GM18951 (cell line): ENCODE results near the gene SPAG6.

Experiments used
- POLR2A ChIP-seq: IDR thresholded peaks from 4 replicates; pipeline ENCODE4 v1.6.1; 2011; ENCODE audit warnings: mild to moderate bottlenecking; ENCODE audit not compliant: insufficient read length, insufficient read depth; ENCODE audit errors: extremely low read depth
- in situ Hi-C: fragments of 300-500 bp; cut with MboI; formaldehyde crosslinking; loops from one replicate; pipeline ENCODE4 v1.12.0; 2022; ENCODE audit warnings: low sequenced_read_pairs, mixed read lengths, inconsistent platforms; ENCODE audit not compliant: unreplicated experiment

Gene SPAG6

GRCh38 chr10:22443175-22443901 is 98.0 kb downstream of the SPAG6 start:
- in situ Hi-C loops = no loop called here
- no peak for TF ChIP-seq POLR2A

DNA sequence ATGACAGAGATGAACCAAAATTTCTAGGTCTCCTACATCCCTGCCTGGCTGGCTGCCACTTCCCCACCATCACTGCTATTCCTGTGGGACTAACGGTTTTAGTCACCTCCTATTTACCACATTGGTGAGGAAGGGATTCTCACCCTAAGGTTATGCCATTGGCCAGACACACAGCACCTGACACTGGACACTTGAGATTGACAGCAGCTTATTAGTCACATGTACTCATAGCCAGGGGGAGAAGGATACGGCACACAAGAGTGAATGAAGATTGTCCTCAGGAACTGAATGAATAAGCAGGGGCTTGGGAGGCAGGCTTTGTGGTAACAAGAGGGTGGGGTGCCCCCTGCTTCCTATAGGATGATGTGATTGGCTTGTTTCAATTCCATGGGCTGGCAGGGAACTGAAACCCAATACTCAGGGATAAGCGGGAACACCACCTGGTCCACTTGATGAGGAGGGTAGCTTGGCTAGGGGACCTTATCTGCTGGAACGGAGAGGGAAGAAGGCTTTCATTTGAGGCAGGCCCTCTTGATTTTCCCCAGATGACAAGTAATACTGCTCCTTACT is 99.0 kb downstream of the SPAG6 start:
- in situ Hi-C loops = no loop called here
- no peak for TF ChIP-seq POLR2A

DNA sequence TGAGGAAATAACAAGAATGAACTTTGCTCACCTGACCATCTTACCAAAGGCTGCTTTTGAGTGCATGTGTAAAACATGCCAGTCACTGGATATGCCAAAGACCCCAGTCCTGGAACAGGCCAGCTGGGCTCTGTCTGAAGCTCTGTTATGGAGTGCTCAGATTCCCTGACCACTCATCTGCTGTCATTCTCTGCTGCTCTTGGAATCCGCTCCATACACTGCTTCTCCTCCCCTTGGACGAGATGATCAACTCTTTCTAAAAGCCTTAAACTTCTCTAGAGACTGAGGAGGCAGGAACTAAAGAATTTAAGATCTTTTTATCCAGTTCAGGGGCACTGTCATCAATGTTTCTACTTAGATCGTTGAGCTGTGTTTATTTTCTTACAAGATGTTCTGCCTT is 100.2 kb downstream of the SPAG6 start:
- no peak for TF ChIP-seq POLR2A
- in situ Hi-C loops = no loop called here

DNA sequence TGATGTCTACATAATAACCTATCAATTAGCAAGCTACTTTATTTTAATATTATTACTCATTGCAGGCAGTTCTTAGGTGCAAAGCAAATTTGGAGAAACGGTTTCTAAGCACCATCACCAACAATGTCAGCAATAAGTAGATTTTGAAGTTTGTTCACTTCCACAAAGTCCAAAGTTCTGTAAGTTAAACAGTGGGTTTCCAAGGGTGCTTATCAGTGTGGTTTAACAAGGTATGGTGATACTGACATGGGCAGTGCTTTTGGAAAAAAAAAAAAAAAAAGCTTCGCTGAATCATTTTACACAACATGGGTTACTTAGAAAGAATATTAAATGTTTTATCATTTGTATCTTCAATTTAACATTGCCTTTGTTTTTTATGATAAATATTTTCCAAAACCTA is 101.8 kb downstream of the SPAG6 start:
- in situ Hi-C loops = no loop called here
- TF ChIP-seq POLR2A = no peak

DNA sequence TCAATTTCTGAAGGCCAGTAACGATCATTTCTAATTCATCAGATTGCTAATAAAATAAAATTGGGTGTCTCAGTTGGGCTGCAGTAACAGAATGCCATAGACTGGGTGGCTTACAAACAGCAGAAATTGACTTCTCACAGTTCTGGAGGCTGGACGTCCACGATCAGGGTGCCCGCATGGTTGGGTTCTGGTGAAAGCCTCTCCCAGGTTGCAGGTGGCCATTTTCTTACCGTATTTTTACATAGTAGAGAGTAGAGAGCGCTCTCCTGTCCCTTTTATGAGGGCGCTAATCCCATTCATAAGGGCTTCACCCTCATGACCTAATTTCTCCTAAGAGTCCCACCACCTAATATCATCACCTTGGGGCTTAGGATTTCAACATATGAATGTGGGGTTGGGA is 106.0 kb downstream of the SPAG6 start:
- no peak for TF ChIP-seq POLR2A
- in situ Hi-C loops = no loop called here

- no peak for TF ChIP-seq POLR2A
- in situ Hi-C loops = no loop called here
Observed at GRCh38 chr10:22453320-22453719, 108.0 kb downstream of the SPAG6 start.

DNA sequence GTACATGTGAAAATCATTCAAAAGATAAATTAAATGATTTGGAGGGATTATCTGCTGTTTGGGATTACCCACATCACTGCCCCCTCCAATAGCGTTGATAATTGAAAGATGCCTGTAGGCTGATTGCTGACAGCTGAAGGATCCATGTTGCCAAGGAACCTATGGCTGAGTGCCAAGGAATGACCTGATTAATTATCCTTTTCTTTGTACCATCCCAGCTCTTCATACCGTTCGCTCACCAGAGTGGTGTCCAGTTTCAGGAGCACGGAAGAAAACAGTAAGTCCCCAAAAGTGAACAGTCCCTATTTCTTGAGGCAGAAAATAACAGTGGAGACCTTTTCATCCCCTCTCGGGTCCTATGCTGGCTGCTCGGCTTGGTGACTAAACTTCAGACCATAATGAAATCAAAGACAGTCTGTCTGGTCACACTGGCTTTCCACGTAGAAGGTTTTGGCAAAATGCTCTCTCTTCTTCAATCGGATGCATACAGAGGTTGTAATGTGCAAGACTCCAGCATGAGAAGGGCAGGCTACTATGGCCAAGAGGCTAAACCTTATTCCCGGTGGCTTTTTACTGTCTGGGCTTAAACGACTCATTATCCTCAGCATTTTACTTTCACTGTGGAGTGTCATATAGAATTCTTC is 108.8 kb downstream of the SPAG6 start:
- in situ Hi-C loops = no loop called here
- no peak for TF ChIP-seq POLR2A

DNA sequence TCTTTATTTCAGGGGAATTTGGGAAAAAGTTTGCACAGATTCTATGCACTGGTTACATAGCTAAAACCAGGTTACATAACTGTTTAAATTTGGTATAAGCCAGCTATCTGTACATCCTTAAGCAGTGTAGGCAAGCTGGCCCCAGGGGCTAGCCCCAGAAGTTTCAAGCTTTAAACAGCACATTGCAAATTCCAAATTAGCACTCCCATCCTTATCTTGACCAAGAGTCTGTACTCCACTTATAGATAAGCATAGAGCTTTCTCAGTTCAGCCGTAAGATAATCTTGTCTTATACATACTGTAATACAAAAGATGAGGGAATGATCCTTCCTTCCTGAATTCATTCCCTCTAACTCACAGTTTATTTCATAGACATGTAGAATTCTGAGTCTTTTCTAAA is 109.3 kb downstream of the SPAG6 start:
- in situ Hi-C loops = no loop called here
- TF ChIP-seq POLR2A = no peak

GRCh38 chr10:22455068-22455857 is 110.0 kb downstream of the SPAG6 start:
- TF ChIP-seq POLR2A = no peak
- in situ Hi-C loops = no loop called here

- TF ChIP-seq POLR2A = no peak
- in situ Hi-C loops = no loop called here
Observed at GRCh38 chr10:22456486-22456885, 111.2 kb downstream of the SPAG6 start.

GRCh38 chr10:22458272-22459038 is 113.2 kb downstream of the SPAG6 start:
- TF ChIP-seq POLR2A = no peak
- in situ Hi-C loops = no loop called here

GRCh38 chr10:22459496-22459895 is 114.2 kb downstream of the SPAG6 start:
- in situ Hi-C loops = no loop called here
- TF ChIP-seq POLR2A = no peak

DNA sequence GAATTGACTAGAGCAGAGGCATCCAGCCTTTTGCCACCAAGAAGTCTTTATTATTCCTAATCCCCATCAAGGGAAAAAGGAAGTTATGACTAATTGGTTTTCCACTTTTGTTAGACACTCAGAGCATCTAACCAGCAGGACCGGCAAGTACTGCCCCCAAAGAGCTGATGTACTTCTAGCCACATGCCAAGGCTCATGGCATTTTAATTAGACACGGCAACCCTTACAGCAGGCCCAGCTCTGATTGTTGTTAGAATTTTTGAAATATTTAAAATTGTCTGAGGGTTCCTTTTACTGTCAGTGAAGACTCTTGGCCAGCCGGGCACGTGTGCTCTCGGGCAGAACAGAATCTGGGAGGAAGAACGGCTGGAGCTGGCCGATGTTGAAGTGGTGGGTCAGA is 114.8 kb downstream of the SPAG6 start:
- no peak for TF ChIP-seq POLR2A
- in situ Hi-C loops = no loop called here
